Head of caudate nucleus (tissue), 42 donors: ENCODE measurements around the gene UCK2.
"Not testable (repeated sequence)": the region's sequence is repeated elsewhere in the genome, so short reads cannot be mapped to it uniquely, and the experiment has no call there.

Source experiments
- DNase-seq, 42 donors: peaks; one replicate each; pipeline versions ENCODE4 v3.0.0 to v3.0.0-alpha.2; 2020 to 2021; ENCODE audit warnings: mixed read lengths in 7 of 42
- intact Hi-C: fragments of 100-400 bp; cut with DNase I; formaldehyde crosslinking; loops from one replicate; pipeline ENCODE4 v1.15.0; 2022

UCK2 gene

DNA sequence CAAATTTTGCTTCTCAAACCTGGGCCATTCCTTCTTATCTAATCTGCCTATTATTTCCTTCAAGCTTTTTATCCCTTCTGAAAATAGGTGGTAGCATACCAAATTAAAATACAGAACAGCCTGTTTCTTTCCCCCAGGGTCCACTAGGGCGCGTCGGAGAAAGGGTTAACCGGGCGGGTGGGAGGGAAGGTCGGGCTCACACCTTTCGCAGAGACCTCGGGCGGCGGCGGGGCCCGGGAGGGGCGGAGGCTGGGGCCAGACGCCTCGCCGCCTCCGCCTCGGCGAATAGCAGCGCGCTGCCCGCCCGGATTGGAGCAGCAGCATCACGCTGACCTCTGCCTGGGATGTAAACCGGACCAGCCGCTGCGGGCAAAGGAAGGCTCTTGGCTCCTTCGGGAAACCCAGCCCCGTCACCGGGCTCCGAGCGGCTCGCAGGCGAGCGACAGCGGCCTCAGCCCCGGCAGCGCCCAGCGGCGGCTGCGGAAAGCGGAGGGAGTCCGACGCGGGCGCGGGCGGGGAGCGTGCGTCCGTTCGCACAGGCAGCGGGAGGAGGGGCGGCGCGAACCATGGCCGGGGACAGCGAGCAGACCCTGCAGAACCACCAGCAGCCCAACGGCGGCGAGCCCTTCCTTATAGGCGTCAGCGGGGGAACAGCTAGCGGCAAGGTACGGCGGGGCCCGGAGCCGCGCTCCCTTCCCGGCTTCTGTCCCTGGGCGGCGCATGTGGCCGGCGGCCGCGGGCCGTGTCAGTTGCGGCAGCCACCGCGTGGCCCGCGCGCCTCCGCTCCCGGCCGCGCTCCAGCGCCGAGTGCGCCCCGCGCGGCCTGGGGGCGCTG lies at the start of gene UCK2:
Gene UCK2, plus strand, starts transcription at position 347 of the 835 bp plus-strand sequence. Its CDS starts 220 bp downstream, at position 567.
- DNase-seq = peak; percentile 21 to 85 (median 73)
- intact Hi-C loops = no loop called here

DNA sequence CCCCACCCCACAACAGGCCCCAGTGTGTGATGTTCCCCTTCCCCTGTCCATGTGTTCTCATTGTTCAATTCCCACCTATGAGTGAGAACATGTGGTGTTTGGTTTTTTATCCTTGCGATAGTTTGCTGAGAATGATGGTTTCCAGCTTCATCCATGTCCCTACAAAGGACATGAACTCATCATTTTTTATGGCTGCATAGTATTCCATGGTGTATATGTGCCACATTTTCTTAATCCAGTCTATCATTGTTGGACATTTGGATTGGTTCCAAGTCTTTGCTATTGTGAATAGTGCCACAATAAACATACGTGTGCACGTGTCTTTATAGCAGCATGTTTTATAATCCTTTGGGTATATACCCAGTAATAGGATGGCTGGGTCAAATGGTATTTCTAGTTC lies 49.2 kb upstream of the UCK2 start:
- DNase-seq, intact Hi-C loops: not testable (repeated sequence)

DNA sequence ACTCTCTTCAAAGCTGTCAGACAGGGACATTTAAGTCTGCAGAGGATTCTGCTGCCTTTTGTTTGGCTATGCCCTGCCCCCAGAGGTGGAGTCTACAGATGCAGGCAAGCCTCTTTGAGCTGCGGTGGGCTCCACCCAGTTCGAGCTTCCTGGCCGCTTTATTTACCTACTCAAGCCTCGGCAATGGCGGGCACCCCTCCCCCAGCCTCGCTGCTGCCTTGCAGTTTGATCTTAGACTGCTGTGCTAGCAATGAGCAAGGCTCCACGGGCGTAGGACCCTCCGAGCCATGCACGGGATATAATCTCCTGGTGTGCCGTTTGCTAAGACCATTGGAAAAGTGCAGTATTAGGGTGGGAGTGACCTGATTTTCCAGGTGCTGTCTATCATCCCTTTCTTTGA lies 43.9 kb upstream of the UCK2 start:
- intact Hi-C loops = not testable (repeated sequence)

DNA sequence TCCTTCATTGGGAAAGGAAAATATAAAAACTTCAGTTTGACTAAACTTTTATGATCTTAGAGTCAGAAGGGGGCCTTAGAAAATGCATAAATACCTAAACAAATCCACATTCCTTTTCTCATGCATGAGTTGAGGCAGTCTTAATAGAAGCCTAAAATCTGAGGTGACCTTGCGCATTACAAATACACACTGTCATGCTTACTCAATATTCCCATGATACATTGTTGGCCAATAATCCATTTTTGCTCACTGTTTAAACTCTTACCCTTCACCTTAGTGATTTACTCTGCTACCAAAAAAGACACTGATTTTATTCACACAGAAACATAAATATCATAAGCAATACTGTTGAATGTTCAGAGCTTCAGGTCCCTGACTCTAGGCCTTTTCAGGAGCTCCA lies 39.7 kb upstream of the UCK2 start:
- DNase-seq = no peak
- intact Hi-C loops = no loop called here

More for the DNA sequence above, 43.9 kb upstream of the UCK2 start:
- DNase-seq = not testable (repeated sequence)

DNA sequence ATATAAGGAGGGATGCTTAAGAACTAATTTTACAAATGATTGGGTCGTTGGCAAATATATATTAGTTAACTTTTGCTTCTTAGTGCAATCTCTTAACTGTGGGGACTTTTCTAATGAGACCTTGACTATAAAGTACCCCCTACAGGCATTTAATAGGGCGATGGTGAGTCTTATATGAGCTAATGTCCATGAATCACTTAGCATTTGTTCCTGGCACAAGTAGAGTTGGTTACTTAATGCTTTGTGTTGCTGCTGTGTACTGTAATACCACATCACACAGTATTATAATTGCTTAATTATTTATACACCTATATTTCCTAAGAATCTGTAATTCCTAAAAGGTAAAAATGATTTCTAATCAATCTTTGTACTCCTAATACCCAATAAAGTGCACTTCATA lies 33.5 kb upstream of the UCK2 start:
- intact Hi-C loops = no loop called here
- no peak for DNase-seq

DNA sequence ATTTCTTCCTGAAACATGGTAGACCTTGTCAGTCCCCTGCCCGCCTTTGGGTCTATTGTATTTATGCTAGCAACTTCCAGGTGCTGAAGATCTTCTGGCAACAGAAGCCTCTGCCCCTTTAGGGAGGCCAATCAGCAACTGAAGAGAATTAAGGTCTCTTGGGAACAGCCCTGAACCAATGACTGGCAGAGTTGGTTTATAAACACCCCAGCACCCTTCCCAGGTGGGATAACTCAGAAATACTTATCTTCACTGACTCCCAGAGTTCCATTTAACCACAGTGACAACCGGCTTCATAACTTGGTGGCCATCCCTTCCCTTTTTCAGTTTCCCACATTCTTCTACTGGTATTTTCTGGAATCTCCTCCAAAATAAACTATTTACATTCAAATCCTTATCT lies 31.5 kb upstream of the UCK2 start:
- intact Hi-C loops = no loop called here
- DNase-seq = no peak

DNA sequence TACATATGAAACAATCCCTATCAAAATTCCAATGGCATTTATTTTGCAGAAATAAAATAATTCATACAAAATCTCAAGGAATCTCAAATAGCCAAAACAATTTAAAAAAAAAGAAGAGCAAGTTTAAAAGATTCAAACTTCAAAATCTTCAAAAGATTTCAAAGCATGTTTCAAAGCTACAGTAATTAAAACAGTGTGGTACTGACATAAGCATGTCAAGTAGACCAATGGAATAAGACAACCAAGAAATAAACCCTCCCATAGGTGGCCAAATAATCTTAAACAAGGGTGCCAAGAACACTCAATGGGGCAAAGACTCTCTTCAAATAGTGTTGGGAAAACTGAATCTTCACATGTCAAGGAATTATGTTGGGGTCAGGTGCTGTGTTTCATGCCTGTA lies 28.0 kb upstream of the UCK2 start:
- DNase-seq = no peak
- intact Hi-C loops = no loop called here

DNA sequence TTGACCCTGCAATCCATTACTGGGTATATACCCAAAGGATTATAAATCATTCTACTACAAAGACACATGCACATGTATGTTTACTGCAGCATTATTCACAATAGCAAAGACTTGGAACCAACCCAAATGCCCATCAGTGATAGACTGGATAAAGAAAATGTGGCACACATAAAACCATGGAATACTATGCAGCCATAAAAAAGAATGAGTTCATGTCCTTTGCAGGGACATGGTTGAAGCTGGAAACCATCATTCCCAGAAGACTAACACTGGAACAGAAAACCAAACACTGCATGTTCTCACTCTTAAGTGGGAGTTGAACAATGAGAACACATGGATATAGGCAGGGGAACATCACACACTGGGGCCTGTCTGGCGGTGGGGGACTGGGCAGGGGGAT lies 22.9 kb upstream of the UCK2 start:
- DNase-seq, intact Hi-C loops: not testable (repeated sequence)

DNA sequence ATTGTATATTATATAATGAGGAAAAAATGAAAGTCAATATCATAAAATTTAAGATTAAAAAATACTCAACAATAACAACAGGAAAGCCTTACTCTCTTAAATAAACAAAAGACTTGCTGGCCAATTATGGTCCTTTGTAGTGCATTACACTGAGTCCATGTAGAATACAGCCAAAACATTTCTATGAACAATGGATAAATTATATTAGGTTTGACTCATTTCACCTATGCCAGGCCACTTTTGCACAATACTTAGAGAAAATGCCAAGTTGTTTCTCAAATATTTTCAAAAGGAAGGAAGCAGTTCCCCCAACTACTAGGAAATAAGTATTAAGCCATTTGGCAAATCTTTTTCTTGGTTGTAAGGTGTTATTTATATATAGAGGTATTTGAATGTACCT lies 19.8 kb upstream of the UCK2 start:
- intact Hi-C loops = no loop called here
- no peak for DNase-seq

DNA sequence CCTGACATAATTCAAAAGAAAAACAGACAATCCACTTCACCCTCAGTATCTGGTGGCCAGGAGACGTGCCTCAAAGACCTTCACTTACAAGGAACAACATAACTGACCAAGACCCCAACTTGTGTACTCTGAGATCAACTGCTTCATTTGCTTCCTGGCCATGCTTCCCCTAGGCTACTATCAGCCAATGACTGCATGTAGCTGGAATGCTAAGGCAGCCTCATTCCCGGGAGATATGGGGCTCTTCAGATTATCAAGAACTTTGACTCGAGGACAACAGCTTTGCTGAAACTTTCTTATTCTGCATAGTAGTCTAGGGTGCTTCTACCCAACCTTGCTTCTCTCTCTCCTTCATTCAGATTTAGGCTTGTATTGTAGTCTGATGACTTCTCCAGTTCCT lies 11.7 kb upstream of the UCK2 start:
- intact Hi-C loops = no loop called here
- no peak for DNase-seq

DNA sequence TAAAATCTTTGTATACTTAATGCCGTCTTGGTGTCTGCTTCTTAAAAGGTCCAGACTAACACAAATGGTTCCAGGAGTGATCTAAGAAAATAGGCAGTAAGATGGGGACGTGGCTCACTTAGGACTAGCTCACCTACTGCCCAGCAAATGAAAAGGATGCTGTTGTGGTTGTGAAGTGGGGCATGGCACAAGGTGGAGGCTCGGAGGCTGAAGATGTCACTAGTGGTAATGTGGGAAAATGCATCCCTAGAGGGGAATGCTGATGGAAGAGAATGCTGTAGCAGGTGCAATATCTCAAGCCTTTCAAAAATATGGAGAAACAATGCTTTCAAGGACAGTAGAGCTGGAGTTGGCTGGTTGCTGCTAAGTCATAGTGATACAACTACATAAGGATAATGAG lies 11.3 kb upstream of the UCK2 start:
- intact Hi-C loops = no loop called here
- no peak for DNase-seq

DNA sequence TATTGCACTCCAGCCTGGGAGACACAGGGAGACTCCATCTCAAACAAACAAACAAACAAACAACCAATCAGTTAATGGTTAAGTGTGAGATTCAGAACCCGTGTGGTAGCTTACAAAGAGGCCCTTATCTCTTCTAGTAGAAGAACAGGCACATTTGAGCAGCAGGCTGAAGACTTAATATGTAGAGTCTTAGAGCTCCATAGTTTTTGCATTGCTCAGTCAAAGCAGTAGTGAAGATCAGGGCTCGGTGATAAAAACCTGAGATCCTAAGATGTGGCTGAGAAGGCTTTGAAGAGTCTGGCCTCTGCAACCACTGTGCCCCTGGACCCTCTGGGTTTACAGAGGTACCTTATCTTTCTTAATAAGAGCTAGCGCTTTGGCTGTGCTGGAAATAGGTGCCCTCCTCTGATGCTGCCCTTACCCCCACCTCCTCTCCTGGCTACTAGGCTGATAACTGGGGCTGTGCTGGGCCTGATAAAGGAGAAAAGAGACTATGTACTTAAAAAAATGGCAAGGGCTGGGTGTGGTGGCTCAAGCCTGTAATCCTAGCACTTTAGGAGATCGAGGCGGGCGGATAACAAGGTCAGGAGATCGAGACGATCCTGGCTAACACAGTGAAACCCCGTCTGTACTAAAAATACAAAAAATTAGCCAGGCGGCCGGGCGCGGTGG lies 10.5 kb upstream of the UCK2 start:
- no peak for DNase-seq
- intact Hi-C loops = no loop called here

DNA sequence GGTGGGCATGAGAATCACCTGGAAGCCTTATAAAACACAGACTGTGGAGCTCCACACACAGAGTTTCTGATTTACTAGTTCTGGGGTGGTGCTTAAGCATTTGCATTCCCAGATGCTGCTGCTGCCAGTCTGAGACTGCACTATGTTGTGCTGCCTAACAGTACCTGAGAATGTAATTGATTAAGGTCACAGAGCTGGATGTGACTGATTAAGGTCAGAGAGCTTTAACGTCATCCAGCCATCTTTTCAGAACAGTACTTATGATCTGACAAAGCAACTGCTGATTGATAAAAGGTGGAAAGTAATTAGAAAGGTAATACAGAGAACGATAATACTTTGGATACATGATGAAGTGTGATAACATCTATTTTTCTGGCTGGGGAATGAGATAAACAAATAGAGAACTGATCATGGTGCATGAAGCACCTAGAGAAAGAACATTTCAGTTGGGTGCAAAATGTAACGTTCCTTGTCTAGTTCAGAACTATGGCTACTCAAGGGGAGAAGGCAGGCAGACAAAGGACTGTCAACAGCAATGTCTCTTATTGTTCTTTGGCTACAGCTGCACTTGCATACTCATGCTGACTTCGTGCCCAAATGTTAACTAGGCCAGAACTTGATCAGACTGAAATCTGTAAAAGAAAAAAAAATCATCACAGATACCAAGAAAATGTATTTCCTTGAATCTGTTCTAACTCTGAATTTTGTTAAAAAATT lies 3.7 kb upstream of the UCK2 start:
- intact Hi-C loops = no loop called here
- no peak for DNase-seq

DNA sequence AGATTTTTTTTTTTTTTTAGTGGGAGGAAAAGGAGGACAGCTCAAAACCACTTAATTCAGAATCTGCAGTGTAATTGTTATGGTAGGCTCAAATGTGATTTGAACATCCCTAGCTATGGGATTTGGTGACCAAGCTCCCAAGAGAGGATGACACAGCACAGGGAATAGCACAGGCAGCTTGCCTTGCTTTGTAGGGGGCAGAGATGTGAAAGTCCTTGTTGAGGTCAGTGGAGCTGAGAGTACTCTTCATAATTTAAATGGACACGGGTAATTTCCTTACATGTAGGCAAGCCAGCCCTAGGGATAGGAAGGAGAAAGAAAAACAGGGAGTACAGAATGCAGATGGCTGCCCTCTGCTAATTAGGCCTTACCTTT lies 3.2 kb upstream of the UCK2 start:
- intact Hi-C loops = no loop called here
- no peak for DNase-seq

DNA sequence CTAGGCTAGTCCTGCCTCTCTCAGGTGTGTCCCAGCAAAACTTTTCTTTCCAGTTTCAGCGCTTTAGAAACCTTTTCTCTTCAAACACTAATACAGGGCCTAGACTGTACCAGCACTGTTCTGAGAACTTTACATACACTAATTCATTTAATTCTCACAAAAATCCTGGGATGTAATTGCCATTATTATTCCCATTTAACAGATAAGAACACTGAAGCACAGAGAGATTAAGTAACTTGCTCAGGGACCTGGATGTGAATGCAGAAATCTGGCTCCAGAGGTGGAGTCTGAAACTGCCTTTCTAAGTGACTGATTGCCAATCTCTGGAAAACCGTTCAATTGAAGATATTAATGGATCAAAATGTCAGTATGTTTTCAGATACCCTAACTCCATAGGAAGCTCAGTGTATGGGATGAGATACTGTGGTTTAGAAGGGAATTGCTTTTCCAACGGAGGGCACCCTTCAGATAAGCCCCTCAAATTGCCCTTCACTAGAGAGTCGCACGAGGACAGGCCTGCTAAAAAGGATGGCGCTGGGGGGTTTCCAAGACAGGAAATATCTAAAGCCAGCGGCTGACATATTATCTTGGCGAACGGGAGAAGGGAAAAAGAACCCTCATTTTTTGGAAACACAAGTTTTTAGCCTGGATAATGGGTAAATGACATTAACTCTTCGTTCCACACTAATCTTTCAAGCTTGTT lies 698 bp upstream of the UCK2 start:
- intact Hi-C loops = no loop called here
- peak in 3 of 42 donors; percentile 28 to 48 (median 35) for DNase-seq

DNA sequence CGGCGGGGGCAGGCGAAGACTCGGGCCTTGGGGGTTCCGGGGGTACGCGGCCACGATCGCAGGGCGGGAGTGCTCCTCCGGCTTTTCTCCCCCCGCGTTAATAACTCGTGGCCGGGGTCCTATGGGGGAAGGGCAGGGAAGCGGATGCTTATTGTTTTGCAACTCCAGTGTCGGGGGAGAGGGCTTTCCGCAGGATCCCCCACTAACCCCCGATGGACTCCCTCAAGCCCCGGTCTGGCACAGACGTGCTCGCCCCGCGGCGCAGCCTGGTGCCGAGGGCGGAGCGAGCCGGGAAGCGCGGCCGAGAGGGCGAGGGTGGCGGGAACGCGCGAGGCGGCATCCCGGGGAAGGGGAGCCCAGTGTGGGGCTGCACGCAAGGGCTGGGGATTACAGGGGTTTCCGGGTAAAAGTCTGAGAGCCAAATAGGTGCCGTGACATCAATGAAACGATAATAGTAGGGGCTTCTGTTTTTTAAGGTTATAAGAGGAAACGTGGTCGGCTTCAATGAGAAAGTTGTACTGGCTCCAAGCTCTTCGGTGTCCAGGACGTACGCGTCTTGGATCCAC lies 772 bp downstream of the UCK2 start:
- intact Hi-C loops = no loop called here
- DNase-seq = peak in 41 of 42 donors; percentile 4 to 81 (median 65)

DNA sequence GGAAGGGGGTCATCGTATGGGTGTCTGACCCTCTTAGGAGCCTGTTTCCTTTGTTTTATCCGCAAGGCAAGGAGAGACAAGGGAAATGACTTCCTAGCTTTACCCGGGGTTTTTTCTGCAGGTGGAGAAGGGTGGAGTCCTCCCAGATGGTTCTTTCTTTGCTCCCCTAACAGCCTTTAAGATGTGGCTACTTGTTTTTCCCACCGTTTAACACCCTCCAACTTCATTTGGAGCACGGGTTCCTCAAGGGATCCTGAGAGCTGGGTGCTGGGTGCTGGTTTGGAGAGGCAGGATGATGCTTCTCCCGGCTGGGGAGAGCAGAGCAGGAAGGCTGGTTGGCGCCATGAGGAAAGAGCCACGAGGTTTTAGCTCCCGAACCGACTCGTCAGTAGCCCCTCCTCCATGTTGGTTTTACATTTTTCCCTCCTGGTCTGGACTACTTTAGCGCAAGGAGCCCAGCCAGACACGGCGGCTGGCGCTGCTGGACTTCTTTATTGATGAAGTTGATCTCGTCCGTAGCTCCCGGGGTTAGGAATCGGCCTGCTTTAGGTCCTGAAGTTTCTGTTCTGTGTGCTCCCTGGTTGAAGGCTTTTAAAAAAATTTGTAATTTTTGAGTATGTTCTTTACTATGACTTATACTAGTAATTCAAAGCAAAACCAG lies 1.4 kb downstream of the UCK2 start:
- intact Hi-C loops = no loop called here
- DNase-seq = peak in 41 of 42 donors; percentile 27 to 79 (median 53)

DNA sequence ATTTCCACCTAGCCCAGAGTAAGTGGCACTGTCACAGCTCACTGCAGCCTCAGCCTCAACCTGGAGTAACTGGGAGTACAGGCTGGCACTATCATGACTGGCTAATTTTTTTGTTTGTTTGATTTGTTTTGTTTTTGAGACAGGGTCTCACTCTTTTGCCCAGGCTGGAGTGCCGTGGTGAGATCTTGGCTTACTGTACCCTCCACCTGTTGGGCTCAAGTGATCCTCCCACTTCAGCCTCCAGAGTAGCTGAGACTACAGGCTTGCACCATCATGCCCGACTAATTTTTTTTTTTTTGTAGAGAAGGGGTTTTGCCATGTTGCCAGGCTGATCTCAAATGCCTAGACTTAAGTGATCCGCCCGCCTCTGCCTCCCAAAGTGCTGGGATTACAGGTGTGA lies 2.5 kb downstream of the UCK2 start:
- intact Hi-C loops = no loop called here
- no peak for DNase-seq

DNA sequence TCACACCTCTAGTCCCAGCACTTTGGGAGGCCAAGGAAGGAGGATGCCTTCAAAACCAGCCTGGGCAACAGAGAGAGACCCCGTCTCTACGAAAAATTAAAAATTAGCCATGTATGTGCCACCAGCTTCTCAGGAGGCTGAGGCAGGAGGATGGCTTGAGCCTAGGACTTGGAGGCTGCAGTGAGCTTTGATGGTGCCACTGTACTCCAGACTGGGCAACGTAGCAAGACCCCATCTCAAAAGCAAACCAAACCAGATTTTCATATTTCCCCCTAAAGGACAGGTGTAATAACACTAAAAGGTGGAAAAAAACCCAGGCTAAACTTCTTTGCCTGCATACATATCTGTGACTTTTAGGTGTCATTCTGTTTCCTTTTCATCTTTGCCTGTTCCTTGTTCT lies 3.7 kb downstream of the UCK2 start:
- no peak for DNase-seq
- intact Hi-C loops = no loop called here
